HG03108 (cell line): ENCODE measurements around the gene SYNE3.

ENCODE experiments used
- ATAC-seq: cut with Tn5 transposase; IDR thresholded peaks from one replicate; pipeline ENCODE4 v1.9.1; 2021; ENCODE audit warnings: moderate library complexity; ENCODE audit not compliant: unreplicated experiment

SYNE3 gene

DNA sequence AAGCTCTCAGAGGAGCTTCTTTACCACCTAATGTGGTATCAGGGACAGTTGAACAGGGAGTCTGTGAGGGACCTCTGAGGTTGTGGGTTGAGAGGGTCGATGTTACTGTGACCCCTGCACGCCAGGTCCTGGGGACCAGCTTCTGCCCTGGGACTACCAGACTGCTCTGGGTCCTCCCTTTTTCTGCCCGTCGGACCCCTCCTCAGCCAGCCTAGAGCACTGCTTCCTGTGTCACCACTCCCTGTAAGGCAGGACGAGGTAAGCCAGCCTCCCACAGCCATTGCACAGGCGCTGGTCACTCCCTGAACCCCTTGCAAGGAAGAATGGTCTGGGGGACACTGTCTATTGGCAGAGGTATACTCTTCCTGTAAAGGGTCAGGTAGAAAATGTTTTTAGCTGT, 38.1 kb downstream of the SYNE3 start:
- ATAC-seq: no peak

DNA sequence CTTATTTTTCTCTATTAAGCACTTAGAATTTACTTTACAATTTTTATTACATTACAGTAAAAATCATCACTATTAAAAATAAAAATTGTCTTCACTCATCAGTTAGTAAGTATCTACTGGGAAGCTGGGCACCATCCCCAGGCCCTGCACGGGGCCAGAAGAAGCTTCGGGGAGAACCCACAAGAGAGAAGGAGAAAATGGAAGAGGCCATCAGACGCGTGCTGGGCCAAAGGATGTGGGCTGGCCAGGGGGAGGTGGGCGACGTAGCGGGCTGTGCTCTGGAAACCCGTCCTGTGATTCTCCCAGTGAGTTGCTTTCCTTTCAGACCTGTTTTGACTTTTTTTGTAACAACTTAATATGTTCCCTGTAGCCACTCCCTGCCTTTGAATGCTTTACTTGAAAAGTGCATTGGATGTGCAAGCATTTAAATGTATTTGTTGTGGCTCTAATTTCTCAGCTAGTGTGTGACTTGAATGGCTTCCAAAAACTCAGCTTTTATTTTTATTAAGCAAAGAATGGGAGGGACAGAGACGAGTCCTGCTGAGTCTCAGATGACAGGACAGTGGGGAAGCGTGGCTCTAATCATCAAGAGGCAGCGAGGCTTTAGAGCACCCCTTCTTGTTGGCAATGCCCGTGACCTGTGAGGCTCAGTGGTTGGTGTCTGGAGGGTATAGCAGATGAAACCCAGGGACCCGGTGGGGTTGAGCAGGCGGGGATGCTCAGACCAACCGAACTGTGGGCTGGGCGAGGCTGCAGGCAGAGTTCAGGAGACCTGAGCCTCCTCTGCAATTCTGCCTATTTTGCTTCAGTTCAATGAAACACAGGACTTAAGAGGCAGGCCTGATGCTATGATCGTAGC, 38.8 kb downstream of the SYNE3 start:
- ATAC-seq: no peak

DNA sequence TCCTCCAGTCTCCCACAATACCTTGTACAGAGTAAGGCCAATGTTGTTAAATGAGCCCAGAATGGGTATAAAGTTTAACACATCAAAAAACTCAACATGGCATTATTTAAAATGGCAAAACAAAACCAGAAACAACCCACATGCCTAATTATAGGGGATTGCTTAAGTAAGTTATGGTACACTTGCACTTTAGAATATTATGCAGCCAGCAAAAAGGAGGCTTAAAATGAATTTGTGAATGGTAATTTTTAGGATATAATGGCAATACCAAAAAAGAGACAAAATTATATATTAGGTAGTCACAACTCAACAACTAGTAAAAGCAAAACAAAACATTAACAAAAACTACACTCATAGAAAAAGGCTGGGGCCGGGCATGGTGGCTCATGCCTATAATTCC, 39.7 kb downstream of the SYNE3 start:
- no peak for ATAC-seq

DNA sequence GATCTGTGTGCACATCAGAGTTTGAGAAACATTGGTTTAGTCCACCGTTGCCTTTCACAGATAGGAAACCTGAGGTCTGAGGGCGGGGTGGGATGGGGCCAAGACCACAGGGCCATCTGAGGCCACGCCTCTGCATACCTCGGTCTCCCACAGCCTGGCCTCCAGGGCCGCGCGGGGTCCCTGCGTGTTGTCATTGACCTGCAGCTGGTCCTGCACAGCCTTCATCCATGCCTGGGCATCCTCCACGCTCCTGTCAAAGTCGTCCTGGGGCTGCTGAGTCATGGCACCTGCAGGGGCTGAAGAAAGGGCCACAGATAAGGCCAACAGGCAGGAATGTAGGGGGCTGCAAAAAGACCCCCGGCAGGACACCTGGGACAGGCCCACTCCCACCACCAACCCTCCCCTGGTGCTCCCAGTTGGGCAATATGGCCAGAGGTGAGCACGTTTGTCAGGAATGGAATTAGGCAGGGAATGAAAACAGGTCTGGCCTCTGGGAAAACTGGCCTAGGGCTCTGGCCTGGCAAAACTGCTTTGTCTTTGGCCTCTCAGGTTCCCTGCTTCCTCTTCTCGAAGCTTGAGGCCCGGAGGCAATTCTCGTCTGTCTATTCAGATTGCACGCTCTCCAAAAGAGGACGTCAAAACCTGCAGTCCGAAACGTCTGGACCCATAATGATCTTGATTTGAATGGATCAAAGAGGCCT, 40.8 kb downstream of the SYNE3 start:
- ATAC-seq: no peak

DNA sequence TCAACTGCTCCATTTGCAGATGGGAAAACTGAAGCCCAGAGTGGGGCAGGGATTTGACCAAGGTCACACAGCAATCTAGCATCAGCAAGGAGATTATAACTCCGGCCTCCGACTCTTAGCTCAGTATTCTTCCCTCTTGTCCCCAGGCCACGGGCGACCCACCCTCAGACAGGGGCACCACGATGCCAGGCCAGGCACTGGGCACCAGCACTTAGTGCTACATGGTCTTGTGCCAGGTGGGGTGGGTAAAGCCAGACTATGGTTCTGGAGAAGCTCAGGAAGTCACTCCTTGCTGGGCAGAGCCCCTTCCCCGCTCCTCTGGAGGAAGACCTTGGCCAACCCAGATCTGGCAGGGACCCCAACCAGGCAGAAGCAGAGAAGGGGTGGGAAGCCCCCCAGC, 41.5 kb downstream of the SYNE3 start:
- no peak for ATAC-seq

DNA sequence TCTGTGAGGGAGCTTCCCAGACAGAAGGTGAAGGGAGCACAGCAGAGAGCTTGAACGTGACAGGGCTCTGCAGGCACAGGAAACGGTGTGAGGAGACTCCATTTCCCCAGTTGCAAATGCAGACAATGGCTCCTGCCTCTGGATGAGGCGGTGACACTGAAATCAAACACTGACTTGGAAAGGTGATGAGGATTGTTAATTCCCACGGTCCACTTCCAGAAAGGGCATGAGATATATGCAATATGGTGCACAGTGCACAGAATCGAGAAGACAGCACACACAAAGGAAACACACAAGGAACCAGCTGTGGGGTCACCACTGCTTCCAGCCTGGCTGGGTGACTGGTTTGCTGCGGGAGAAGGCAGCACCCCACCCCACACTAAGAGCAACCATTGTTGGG, 42.0 kb downstream of the SYNE3 start:
- ATAC-seq: no peak

DNA sequence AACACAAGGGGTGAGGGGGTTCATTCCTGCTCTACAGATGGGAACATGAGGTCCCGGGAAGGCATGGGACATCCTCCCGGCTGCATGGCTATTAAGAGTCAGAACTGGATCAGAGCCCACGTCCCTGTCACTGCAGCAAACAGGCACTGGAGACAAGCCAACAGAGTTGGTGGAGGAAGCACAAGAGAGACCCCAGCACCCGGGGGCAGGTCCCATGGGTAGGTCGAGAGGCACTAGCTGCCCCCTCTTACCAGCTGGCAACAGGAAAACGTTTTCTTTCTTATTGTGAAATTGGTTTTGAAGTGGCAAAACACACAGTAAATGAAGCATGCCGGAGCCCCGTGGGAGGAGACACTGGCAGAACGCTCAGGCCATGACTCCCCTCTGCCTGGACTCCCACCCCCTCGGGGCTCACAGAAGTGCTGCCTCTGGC, 43.6 kb downstream of the SYNE3 start:
- no peak for ATAC-seq

DNA sequence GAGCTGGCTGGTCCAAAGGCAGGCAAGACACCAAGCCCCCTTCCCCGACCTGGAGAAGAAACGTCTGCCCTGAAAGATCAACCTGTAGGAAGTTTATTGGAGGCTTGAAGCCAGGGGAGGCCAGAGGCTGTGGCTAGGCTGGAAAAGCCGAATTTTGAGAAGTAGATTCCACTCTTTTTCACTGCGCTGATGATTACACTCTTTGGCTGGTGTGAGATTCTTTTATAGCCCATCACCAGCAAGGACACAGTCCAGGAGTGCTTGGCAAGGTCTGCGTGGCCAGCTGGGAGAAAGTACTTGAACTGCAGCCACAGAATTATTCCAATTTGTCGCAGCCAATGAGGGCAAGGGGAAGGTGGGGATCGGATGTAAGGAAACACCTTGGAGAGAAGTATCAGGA, 45.0 kb downstream of the SYNE3 start:
- no peak for ATAC-seq

DNA sequence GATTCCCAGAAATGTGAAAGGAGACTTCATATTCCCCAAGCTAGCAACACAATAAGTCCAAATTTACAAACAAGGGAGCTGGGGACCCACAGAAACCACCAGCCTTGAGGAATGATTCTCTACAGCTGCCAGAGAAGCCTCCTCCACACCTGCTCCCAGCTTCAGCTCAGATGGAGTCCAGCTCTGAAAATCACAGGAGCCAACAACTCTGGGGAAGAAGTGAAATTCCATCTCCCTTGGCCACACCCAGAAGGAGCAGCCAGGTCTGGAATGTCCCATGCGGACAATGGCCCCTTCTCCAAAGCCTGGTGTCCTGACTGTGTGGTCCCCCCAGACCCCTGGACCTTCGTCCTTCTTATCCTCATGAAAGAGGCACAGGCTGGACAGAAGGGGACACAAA, 45.4 kb downstream of the SYNE3 start:
- ATAC-seq: no peak

DNA sequence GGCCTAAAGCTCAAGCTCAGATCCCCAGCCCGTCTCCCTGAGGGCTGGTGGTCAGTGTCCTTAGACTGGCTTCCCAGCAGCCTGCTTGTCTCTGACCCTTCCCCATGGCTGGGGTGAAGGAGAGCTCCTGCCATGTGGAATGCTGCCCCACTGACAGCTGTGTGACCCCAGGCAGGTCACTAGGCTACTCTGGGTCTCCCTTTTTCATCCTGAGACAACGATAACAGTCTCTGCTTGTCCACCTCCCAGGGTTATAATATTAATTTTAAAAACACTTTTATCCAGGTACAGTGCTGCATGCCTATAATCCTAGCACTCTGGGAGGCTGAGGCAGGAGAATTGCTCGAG, 47.3 kb downstream of the SYNE3 start:
- ATAC-seq: no peak

DNA sequence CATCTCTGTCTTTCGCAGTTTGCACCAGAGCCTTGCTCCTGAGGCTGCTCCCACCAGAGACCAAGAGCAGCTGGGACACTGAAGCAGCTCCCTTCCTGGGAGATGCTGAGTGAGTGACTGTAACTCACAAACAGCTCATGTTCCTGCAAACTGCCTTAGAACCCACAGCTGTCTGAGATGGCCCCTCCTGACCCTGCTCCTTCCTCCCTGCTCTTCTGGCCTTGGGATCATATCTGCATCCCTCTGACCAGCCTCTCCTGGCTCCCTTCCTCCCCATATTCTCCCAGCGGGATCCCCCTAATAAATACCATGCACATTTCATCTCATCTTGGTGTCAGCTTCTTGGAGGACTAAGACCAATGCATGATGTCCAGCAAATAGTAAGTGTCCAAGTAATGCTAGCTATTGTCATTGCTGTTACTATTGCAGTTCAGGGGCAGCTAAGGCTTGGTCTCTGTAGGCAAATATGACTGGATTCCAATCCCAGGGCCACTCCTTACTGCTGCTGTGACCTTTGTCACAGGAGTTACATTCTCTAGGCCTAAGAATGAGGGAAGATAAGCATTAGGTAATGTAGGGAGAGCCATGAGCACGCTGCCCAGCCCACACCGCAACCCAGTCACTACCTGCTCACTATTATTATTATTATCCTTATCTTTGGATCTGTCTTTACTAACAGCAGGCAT, 47.9 kb downstream of the SYNE3 start:
- no peak for ATAC-seq

DNA sequence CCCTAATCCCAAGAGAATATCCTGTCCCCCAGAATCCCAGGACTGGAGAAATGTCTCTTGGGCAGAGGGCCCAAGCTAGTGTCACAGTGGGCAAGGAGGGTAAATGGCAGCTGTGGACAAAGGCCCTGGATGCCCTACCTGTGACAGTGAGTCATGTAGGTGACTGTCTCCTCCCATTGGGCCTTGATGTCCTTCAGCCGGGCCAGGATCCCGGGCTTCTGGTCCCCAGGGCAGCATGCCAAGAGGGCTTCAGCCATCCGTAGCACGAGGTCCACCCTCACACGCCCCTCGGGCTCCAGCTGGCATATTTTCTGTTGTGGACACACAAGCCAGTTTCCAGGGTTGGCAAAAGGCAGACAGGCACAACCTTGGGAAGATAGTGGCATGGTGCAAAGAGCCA, 48.8 kb downstream of the SYNE3 start:
- no peak for ATAC-seq

DNA sequence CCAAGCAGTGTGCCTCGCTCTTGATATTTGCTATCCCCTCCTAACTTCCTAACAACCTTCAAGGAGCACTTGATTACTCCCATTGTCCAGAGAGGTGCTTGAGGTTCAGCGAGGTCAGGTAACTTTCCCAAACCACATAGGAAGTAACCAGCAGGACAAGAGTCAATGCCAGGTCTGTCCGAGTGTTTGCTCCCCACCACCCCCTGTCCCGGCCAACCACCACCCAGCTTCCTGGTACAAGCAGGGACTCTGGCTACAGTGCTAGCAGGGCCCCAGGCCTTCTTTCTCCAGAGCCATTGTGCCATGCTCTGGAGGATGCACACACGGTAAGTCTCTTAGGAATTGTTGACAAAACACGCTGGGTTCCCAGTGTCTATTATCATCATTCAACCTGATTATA, 49.2 kb downstream of the SYNE3 start:
- ATAC-seq: no peak
